NCI-H226 (cell line): ENCODE data around the gene EEF1AKMT3.
"Not testable (repeated sequence)": the region's sequence is repeated elsewhere in the genome, so short reads cannot be mapped to it uniquely, and the experiment has no call there.

Experiments
- DNase-seq: peaks from one replicate; pipeline ENCODE4 v3.0.0-alpha.2; 2015

EEF1AKMT3 gene

DNA sequence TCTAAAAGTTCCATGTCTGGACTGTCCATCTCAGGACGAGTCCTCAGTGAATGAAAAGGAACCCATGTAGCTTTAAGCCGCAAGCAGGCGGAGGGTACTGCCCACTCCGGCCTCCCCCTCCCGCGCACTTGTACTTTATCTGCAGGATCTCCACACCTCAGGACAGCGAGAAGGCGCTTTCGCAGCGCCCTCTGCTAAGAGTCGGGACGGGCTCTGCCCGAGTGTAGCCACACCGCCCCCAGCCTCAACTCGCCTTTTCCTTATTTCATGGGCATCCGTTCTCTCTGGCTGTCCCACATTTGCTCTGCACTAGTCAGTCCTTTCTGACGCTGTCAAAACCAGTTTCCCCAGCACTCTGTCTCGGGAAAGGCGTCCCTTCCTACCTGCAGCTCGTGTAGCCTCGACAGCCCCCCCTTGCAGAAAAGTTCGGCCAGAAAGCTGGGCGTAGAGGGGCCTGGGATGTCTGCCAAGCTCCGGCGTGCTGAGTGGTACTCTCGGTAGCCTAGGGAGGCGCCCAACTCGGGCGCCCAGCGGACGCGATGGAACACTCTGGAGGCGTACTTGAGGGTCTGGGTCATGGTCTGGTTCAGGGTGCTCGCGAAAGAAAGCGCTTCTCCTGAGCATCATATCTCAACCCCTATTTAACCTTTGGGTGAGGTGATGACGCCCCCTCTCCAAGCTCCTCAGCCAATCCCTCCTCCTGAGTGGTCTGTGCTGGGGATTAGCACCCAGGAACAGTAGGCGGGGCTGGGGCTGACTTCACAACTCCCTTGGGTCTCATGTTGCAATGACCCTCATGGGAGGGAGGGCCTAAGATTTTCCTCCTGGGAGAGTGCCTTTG, 5.7 kb upstream of the EEF1AKMT3 start, which contains the start of gene CYP27B1:
TSS of gene CYP27B1 (minus strand) at position 615 of the 841 bp plus-strand sequence. CDS start at position 578, 37 bp downstream.
- DNase-seq, result peak; percentile 44

DNA sequence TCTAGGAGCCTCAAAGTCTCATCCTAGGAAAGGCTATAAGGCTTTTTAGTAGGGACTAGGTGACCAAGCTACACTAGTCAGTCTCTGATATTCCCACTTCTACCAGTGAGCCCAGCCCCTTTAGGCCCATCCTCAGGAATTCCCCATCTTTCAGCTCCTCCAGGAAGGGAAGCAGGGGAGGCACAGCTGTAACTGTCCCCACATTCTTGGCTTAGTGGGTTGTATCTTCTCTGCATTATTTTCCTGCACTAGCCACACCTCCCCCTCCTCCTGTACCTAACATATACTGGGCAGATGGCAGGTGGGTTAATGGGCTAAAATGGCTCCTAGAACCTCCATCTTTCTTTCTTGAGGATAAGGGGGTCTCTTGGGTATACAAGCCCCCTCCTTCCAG, 5.1 kb upstream of the EEF1AKMT3 start:
- DNase-seq, result no peak

DNA sequence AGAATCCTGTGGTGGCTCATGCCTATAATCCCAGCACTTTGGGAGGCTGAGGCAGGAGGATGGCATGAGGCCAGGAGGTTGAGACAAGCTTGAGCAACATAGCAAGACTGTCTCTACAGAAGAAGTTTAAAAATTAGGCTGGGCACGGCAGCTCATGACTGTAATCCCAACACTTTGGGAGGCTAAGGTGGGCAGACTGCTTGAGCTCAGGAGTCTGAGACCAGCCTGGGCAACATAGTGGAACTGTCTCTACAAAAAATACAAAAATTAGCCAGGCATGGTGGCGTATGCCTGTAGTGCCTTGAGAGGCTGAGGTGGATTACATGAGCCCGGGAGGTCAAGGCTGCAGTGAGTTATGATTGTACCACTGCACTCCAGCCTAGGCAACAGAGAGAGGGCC, 4.5 kb upstream of the EEF1AKMT3 start:
- DNase-seq, result no peak

GRCh38 chr12:57769594-57769993, 2.8 kb upstream of the EEF1AKMT3 start:
- no peak for DNase-seq

DNA sequence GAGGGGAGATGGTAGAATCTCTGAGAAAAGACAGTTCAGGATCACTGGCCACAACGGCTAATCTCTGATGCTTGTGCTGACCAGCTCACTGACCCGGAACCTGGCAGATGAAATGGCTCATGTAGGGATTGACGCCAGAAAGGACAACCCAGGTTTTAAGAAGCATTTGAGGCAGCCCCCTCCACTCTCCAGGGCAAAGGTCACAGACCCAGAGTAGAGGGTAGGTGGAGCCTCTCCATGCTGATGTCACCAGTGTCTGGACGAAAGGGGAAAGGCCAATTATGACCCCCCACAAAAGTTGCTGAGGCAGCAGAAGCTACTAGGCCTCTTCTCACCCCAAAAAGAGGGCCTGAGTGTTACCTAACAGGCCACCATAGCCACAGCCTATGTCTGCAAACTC, 1.7 kb upstream of the EEF1AKMT3 start:
- no peak for DNase-seq

DNA sequence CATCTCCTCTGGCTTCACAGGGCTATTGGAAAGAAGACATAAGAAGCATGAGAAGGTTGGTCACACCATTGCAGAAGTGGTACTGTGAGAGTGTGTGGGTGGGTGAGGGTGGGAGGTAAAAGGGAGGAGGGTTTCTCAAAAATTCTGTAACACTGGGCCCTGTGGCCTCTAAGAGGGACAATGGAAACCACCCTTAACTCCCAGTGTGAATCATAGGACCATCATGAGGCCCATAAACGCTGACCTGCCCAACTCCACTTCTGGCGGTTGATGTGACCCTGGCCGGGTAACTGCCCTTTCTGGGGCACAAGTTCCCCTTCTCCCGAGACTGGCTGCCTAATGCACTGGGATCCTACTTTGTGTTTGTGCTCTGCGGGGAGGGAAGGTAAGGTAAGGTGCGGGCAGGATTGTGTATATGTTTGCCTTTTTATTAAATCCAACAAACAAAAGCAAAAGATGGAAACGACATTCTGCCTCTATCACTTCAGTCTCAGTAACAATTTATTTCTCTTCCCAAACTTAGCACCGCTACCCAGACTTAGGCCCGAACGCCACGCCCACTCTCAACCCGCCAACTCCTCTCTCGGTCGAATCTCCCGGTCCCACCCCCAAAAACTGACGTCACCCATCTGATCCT, 1.1 kb upstream of the EEF1AKMT3 start:
- DNase-seq, result peak; percentile 92

DNA sequence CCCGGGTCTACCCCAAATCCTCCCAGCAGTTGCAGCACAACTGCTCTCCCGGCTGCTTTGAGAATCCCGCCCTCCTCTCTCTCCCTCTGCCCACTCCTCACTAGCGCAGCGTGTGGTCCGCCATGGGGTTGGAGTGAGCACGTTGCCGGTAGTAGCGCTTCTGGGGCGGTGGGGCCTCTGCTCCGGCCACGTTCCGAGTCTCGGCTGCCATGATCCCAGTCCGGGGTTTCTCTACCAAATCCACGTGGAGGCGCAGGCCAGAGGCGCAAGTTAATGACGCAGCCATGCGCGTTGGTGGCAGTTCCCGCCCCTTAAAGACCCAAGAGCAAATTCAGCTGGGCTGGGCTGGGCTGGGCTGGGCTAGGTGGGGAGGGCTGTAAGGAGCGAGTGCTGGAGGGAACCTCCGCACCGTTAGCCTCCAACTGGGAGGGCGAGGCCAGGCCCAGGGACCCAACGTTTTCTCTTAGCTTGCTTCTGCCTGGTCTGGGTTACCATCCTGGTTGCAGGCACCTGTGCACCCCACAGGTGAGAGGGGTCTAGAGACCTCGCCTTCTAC, 463 bp upstream of the EEF1AKMT3 start, which contains the start of gene METTL1:
TSS of gene METTL1 (minus strand) at position 233 of the 556 bp plus-strand sequence. CDS start at position 211, 22 bp downstream.
- DNase-seq, result peak; percentile 99

DNA sequence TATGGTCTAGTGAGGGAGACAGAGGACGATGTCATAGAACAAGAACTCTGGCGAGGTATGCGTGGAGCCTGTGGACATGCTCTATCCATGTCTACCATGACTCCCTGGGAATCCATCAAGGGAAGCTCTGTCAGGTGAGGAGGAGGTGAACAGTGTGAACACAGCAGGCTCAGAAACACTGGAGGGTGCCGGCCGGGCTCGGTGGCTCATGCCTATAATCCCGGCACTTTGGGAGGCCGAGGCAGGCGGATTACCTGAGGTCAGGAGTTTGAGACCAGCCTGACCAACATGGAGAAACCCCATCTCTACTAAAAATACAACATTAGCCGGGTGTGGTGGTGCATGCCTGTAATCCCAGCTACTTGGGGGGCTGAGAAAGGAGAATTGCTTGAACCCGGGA, 2.2 kb downstream of the EEF1AKMT3 start:
- not testable (repeated sequence) for DNase-seq

- no peak for DNase-seq
Measured at GRCh38 chr12:57775044-57775443, 2.6 kb downstream of the EEF1AKMT3 start.

DNA sequence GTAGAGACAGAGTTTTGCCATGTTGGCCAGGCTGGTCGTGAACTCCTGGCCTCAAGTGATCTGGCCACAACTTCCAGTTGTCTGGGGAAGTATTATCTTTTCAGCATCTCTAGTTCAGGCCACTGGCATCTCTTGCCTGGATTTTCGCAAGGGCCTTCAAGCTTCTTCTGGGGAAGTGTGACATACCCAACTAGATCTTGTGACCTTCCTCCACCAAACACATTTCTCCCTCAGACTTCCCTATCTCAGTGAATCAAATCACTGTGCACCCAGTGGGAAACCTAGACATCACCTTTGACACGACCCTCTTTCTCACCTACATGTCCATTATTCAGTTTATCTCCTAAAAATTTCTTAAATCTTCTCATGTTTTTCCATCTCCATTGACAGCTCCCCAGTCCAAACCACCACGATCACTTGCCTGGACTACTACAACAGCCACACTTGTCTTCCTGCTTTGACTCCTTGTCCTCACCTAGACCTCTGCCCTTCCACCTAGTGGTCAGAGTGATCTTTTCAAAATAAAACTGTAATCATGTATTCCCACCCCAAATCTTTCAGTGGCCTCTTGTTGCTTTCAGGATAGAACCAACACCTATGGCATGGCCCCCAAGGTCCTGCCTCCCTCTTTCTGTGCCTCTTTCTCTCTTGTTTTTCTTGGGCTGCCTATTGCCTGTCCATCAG, 3.3 kb downstream of the EEF1AKMT3 start:
- no peak for DNase-seq

DNA sequence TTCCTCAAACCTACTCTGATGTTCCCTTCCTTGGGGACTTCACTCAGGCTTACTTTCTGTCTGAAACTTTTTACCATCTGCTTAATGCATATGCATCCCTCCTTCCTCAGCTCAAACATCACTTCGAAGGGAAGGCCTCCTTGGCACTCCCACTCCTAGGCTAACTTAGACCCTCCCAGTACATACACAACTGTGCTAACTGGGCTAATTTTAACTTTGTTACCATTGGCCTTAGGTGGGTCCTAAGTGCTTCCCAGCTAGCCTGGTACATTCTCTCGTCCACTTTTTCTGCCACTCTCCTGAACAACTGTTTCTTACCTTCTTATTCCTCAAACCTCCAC, 3.8 kb downstream of the EEF1AKMT3 start:
- no peak for DNase-seq

GRCh38 chr12:57777367-57777766, 5.0 kb downstream of the EEF1AKMT3 start:
- DNase-seq, result no peak

- DNase-seq, result no peak
Measured at GRCh38 chr12:57777911-57778310, 5.5 kb downstream of the EEF1AKMT3 start.

DNA sequence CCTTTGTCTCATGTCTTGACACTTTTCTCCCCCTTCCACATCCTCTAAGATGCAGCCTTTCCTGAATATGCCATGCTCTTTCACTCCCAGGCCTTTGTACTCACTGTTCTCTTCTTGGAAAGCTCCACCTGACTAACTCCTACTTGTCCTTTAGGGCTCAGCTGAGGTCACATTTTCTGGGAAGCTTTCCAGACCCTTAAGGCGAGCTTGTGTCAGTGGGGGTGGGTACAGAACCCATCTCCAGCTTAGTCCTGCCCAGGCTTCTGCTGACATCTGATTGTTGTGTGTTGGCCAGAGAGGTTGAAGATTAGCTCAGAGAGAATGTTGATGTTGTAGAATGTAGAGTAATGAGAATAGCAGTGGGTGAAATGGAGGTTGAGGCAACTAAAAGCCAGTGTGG, 7.3 kb downstream of the EEF1AKMT3 start:
- no peak for DNase-seq

DNA sequence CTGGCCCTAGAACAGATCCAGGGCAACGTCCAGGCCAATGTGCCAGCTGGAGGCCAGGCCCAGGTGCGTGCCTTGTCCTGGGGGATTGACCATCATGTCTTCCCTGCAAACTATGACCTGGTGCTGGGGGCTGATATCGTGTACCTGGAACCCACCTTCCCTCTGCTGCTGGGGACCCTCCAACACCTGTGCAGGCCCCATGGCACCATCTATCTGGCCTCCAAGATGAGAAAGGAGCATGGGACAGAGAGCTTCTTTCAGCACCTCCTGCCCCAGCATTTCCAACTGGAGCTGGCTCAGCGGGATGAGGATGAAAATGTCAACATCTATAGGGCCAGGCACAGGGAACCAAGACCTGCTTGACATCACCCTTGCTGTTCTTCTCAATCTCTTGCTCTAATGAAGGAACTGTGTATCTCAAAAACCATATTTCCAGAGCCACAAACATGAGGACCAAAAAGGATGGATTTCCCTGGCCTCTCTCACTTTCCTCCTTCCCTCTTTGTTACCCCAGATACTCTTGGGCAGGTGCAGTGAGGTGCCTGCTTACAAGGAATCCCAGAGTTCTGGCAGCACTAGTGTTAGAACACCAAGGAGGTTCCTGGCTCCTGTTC, 8.0 kb downstream of the EEF1AKMT3 start:
- no peak for DNase-seq

DNA sequence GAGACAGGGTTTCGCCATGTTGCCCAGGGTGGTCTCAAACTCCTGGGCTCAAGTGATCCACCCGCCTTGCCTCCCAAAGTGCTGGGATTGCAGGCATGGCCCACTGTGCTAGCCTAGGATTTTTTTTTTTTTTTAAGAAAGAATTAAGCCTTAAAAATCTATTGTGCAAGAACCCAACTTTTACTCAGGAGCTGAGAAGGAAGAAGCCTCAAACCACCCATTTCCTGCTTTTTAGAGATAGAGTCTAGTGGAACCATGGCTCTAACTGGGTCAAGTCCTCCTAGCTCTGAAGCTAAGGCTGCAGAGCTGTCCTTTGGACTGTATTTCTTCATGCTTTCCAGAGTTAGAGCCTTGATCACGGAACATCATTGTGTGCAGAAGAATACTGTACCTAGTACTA, 8.8 kb downstream of the EEF1AKMT3 start:
- no peak for DNase-seq

GRCh38 chr12:57781801-57782200, 9.4 kb downstream of the EEF1AKMT3 start:
- DNase-seq, result no peak

DNA sequence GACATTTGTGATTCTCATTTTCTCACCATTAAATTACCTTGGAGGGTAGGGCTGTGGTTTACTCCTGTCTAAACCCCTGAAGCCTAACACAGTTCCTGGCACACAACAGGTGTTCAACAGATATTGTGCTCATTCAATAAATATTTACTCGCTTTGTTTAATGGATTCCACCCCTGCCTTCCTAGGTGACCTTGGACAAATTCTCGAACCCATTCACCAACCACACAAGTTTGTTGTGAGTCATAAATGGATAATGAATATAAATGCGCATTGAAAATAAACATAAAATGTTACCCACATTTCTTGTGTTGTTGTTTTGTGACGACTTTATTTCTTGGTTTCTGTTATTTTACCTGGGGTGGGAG, 9.8 kb downstream of the EEF1AKMT3 start:
- DNase-seq, result no peak

GRCh38 chr12:57782608-57783465, 10.4 kb downstream of the EEF1AKMT3 start, which contains the start of gene TSFM:
TSS of gene TSFM (plus strand) at chr12:57782787. CDS start at chr12:57782802, 15 bp downstream.
- peak; percentile 91 for DNase-seq

GRCh38 chr12:57783466-57783801, 11.0 kb downstream of the EEF1AKMT3 start:
- DNase-seq, result no peak

DNA sequence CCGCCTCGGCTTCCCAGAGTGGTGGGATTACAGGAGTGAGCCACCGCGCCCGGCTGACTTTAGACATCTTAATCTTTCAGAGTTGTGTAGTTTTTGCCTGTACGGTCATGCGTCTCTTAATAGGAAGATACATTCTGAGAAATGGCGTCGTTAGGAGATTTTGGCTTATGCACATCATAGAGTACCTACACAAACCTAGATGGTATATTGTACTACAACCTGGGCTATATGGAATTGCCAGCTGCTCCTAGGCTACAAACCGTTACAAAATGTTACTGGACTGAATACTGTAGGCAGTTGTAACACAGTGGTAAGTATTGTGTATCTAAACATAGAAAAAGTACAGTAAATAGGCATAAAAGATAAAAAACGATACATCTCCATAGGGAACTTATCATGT, 11.4 kb downstream of the EEF1AKMT3 start:
- no peak for DNase-seq

GRCh38 chr12:57793920-57794319, 21.5 kb downstream of the EEF1AKMT3 start:
- peak; percentile 74 for DNase-seq
